Parathyroid adenoma (tissue), 2 donors: ENCODE measurements around the gene NFATC2.

ENCODE experiments used
- H2AFZ ChIP-seq: fragments of 300-600 bp; sonication (generic); one replicate; pipeline ENCODE4 v1.7.0; 2017; ENCODE audit warnings: antibody characterized with exemption, mild to moderate bottlenecking
- H3K27ac ChIP-seq: fragments of 300-600 bp; sonication (generic); one replicate; pipeline ENCODE4 v1.7.0; 2017
- H3K27me3 ChIP-seq: fragments of 300-600 bp; sonication (generic); one replicate; pipeline ENCODE4 v1.7.0; 2017; ENCODE audit warnings: low read length; ENCODE audit not compliant: control insufficient read depth, insufficient read depth
- H3K36me3 ChIP-seq: fragments of 300-600 bp; sonication (generic); one replicate; pipeline ENCODE4 v1.7.0; 2017; ENCODE audit warnings: low read length; ENCODE audit not compliant: control insufficient read depth, insufficient read depth
- H3K4me1 ChIP-seq: fragments of 300-600 bp; sonication (generic); one replicate; pipeline ENCODE4 v1.7.0; 2017; ENCODE audit warnings: control low read depth
- H3K4me2 ChIP-seq: fragments of 300-600 bp; sonication (generic); one replicate; pipeline ENCODE4 v1.7.0; 2017; ENCODE audit warnings: low read length
- H3K4me3 ChIP-seq: fragments of 300-600 bp; sonication (generic); one replicate; pipeline ENCODE4 v1.7.0; 2017; ENCODE audit warnings: low read depth, low read length
- H3K79me2 ChIP-seq: fragments of 300-600 bp; sonication (generic); one replicate; pipeline ENCODE4 v1.7.0; 2017; ENCODE audit warnings: control low read depth
- H3K9ac ChIP-seq: fragments of 300-600 bp; sonication (generic); one replicate; pipeline ENCODE4 v1.7.0; 2017; ENCODE audit warnings: mild to moderate bottlenecking
- H3K9me3 ChIP-seq: fragments of 300-600 bp; sonication (generic); one replicate; pipeline ENCODE4 v1.7.0; 2017; ENCODE audit warnings: low read length; ENCODE audit not compliant: control insufficient read depth
- CTCF ChIP-seq: fragments of 300-600 bp; sonication (generic); IDR thresholded peaks from one replicate; pipeline ENCODE4 v1.7.0; 2017; ENCODE audit warnings: antibody characterized with exemption, mild to moderate bottlenecking
- donor health status: primary hyperparathyroidism.

NFATC2 gene

GRCh38 chr20:51428401-51429143 is 113.9 kb downstream of the NFATC2 start:
- no peaks in the 10 kb centered on the region for H3K4me1 ChIP-seq
- H3K9ac ChIP-seq = no peak overlapping the region
- no peak for TF ChIP-seq CTCF
- H2AFZ ChIP-seq = no peak overlapping the region
- no peaks in the 10 kb centered on the region for H3K9me3 ChIP-seq
- no peaks in the 10 kb centered on the region for H3K36me3 ChIP-seq
- H3K79me2 ChIP-seq = no peaks in the 10 kb centered on the region
- no peak overlapping the region for H3K4me2 ChIP-seq
- H3K4me3 ChIP-seq = no peak overlapping the region
- H3K27ac ChIP-seq = no peak overlapping the region
- H3K27me3 ChIP-seq = no peaks in the 10 kb centered on the region

GRCh38 chr20:51427651-51428291 is 114.7 kb downstream of the NFATC2 start:
- TF ChIP-seq CTCF = no peak
- H3K9ac ChIP-seq = no peak overlapping the region
- no peak overlapping the region for H3K4me3 ChIP-seq
- no peak overlapping the region for H3K27ac ChIP-seq
- no peaks in the 10 kb centered on the region for H3K4me1 ChIP-seq
- no peaks in the 10 kb centered on the region for H3K79me2 ChIP-seq
- no peak overlapping the region for H2AFZ ChIP-seq
- no peaks in the 10 kb centered on the region for H3K27me3 ChIP-seq
- H3K9me3 ChIP-seq = no peaks in the 10 kb centered on the region
- no peak overlapping the region for H3K4me2 ChIP-seq
- no peaks in the 10 kb centered on the region for H3K36me3 ChIP-seq

- no peak for TF ChIP-seq CTCF
- H3K27me3 ChIP-seq = no peaks in the 10 kb centered on the region
- H3K27ac ChIP-seq = no peak overlapping the region
- H3K4me3 ChIP-seq = no peak overlapping the region
- H3K4me1 ChIP-seq = no peaks in the 10 kb centered on the region
- no peaks in the 10 kb centered on the region for H3K9me3 ChIP-seq
- no peaks in the 10 kb centered on the region for H3K36me3 ChIP-seq
- no peak overlapping the region for H3K4me2 ChIP-seq
- H3K9ac ChIP-seq = no peak overlapping the region
- H3K79me2 ChIP-seq = no peaks in the 10 kb centered on the region
- H2AFZ ChIP-seq = no peak overlapping the region
These were observed 115.5 kb downstream of the NFATC2 start for GRCh38 chr20:51426718-51427650.

- no peak overlapping the region for H3K9ac ChIP-seq
- H3K36me3 ChIP-seq = no peaks in the 10 kb centered on the region
- no peak overlapping the region for H3K27ac ChIP-seq
- no peaks in the 10 kb centered on the region for H3K4me1 ChIP-seq
- H2AFZ ChIP-seq = no peak overlapping the region
- no peak for TF ChIP-seq CTCF
- no peaks in the 10 kb centered on the region for H3K27me3 ChIP-seq
- no peak overlapping the region for H3K4me3 ChIP-seq
- no peak overlapping the region for H3K4me2 ChIP-seq
- no peaks in the 10 kb centered on the region for H3K9me3 ChIP-seq
- no peaks in the 10 kb centered on the region for H3K79me2 ChIP-seq
These were observed 117.0 kb downstream of the NFATC2 start for GRCh38 chr20:51425347-51426106.
